ENCODE measurements around the gene CCDC102A.
A peak's percentile ranks its signal among the peaks of the same experiment; 100 is the strongest.

Gene CCDC102A

DNA sequence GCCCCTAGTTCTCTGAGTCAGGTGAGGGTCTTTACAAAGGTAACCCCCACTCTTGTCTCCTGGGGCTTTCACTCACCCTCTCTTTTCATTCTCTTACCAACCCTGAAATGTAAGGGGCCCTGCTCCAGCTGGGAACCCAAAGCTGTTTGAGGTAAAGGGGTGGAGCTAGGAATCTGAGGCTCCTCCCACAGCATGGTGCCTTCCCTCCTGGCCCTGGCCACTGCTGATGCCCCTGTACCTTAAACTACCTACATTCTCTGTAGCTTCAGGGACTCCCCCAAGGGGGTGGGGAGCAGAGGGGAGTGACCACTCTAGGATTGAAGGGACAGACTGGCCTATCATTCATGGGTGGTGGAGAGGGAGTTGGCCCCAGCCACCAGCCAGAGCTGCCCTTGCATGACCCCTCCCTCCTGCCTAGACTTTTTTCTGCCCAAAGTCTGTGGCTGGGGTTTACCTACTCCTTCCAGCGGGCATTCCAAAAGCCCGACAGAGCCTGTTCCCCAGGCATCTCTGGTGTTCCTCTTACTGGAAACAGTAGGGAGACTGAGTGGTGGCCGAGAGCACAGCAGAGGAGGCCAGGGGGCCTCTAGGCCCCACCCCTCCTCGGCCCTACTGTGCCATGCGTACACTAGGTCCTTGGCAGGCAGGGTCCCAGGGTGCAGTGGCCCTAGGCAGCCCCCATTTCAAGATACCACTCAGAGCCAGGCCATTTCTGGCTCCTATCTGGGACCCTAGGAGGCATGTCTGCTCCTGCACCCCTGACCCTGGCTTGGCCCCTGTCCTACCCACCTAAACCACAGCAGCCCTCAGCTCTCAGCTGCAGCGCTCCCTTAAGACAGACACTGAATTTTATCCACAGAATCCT is 59.6 kb downstream of the CCDC102A start:
- no peak for DNase-seq

DNA sequence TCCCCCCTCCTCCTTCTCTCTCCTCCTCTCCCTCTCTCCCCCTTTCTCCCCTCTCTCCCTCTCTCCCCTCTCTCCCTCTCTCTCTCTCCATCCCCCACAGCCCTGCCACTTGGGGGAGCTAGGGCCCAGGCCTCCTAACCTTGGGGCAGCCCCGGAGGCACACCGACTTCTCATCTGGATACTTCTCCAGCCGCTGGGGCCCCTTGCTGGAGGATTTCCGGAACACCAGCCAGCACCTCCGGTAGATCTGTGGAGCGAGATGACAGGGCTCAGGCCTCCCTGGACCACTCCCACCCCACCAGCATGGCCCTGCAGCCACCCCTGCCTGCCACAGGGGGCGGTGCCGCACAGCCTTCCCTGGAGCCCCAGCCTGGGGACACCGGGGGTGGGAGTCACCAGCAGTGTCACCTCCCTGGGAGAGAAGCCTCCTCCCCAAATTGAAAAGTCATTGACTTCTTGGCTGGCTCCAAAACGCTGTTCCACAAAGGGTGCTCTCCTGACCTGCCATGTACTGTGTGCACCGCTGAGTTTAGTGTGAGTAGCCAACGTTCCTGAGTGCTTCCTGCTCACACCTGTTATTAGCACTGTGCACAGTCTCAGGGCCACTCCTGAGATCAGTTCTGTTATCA is 60.5 kb downstream of the CCDC102A start:
- DNase-seq: peak; percentile 40

DNA sequence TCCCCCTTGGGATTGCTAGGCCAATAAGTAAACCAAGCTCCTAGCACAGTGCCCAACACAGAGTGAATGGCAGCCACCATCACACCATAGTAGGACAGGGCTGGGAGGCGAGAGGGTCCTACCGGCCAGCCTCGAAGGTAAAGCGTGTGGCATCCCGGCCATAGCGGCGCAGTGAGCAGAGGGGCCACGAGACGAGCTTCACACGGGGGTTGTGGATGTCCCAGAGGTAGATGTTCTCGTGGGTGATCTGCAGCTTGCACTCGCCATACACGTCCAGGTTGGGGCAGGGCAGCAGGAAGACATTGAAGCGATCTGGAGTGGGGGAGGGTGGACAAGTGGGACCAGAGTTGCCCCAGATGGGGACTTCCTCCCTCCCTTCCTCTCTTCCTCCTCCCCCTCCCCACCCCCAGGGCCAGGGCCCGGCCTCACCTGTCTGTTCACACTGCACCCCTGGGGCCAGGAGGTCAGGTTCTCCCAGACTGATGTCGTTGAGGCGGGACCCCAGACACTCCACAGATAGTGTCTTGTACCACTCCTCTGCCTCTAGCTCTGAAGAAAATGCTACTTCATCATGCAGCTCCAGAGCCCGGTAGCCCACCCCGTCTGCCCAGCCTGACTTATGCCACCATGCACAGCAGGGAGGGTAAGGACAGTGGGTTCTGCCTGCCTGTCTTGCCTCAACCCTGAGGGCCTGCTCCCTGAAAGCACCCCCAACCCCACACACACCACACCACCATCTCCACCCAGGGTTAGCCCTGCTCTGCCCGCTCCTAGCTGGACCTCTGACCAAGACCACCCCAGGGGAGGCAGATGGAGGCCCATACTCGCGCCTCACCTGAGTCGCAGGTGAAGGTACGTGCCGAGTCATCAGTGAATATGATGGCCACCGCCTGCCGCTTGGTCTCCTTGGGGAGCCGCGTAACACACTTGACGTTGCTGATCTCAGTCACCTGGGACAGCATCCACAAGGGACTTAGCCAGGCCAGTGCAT is 61.4 kb downstream of the CCDC102A start:
- no peak for DNase-seq

DNA sequence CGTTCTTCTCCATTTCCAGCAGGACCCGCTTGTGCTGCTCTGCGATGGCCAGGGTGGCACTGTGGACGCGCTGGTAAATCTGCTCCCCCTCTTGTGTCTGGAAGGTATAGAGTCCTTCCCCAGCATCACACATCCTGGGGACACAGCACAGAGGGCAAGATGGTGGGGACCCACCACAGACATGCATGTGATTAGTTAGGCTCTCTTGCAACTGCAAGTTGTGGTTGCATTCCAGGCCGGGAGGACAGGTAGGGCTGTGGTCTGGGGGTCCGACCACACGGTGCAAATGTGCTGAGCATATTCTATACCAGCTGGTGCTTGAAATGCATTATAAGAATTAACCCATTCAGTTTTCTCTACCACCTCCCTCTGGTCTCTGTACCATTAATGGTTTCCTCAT is 62.5 kb downstream of the CCDC102A start:
- DNase-seq: no peak

DNA sequence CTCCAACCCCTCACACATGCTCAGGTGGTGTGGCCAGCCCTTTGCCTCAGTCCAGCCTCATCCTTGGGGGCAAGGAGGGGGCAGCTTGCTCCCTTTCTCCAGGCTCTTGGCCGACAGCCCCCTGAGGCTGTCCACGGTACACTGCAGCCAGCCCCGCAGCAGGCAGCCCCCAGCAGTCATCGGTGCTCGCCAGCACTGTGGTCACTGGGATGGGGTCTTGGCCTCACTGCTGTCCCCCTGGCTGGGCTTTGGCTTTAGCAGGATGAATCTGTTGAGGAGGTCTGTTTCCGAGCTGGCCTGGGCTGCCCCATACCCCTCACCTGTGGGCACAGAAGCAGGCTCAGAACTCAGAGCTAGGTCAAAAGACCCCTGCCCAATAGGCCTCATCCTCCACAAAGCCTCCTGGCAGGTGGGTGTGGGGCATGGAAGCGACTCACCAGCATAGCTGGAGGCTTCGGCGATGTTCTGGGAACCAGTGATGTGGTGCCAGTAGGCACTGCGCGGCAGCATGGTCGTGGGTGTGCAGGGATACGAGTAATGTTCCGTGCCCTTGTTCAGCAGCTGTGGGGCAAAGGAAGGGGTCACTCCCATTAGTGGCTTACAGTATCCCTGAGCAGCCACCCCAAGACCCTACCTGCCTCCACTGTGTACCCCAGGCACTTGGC is 63.1 kb downstream of the CCDC102A start:
- no peak for DNase-seq

DNA sequence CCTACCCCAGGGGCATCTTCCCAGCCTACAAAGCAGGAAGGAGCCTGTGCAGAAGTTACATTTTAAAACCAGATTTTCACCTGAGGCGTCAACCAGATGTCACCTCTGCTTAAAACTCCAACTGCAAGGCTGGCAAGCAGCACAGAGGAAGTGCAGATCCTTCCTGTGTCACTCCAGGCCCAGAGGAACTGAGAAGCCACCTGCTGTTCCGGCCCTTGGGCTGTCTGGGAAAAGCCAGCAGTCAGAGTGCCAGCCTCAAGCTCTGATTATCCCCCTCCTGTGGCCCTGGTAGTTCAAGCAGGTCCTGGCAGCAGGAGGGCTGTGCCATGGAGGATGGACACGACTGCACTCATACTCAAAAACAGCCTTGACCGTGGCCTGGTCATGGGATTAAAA is 63.7 kb downstream of the CCDC102A start:
- no peak for DNase-seq

DNA sequence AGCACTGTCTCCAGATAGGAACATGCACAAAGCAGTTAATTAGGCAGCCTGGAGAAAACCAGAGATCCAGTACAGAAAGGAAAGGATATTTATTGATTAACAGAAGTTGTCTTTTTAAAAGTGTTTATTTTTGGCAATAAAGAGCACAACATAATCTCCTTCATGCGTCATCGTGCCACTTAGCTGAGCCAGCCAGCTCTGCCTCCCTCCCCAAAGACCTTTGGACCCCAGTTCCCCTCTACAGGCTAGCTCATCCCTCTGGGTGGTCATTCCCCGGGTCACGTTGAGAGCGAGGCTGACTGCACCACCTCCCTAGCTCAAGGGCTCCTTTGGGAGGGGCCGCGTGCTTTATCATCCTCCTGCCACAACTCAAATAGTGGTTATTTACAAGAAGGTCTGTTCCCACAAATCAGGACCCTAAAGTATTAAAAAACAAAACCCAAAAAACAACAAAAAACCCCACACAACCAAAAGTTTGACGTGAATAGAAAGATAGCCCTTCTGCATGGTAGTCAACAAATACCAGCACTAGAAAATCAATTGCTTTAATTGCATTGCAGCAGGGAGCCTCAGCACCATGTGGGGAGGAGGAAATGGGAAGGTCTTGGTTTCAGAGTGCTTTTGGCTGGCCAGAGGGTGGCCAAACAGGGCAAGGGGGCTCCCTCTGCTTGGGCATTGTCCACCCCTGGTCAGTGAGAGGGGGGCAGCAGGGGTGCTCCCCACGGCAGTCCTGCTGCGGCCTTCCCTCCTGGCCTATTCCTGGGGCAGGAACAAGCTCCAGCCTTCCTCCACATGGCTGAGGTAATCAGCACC is 64.3 kb downstream of the CCDC102A start:
- DNase-seq: no peak

DNA sequence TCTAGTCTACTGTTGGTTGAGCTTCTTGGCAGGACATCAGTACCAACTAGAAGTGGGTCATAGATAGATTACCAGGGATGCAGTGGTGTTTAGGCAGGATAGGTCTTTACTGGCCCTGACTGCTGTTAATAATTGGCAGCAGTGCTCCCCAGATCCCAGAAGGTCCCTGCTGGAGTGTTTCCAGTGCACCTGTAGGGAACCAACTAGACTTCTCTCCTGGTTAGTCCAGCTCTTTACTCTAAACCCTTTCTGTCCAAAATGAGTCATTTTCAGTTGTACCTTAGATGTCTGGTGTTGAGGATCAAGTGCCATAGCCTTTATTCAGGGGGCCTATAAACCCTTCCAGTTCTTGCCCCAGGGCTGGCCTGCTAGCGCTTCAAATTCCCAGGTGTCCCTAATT is 65.2 kb downstream of the CCDC102A start:
- no peak for DNase-seq

DNA sequence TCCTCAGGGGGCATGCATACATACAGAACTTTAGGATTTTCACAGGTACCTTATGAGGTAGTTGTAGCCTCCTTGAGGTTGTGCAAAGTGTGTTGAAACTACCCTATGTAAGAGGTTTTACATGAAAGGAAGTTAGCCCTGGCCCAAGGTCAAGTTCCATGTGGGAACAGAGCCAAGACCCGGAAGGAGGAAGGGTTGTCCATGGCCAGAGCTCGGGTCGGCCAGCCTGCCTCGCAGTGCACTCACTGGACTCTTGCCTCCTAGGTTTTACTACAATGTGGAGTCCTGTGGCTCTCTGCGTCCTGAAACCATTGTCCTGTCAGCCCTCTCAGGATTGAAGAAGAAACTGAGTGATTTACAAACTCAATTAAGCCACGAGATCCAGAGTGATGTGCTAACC is 65.7 kb downstream of the CCDC102A start:
- DNase-seq: no peak

DNA sequence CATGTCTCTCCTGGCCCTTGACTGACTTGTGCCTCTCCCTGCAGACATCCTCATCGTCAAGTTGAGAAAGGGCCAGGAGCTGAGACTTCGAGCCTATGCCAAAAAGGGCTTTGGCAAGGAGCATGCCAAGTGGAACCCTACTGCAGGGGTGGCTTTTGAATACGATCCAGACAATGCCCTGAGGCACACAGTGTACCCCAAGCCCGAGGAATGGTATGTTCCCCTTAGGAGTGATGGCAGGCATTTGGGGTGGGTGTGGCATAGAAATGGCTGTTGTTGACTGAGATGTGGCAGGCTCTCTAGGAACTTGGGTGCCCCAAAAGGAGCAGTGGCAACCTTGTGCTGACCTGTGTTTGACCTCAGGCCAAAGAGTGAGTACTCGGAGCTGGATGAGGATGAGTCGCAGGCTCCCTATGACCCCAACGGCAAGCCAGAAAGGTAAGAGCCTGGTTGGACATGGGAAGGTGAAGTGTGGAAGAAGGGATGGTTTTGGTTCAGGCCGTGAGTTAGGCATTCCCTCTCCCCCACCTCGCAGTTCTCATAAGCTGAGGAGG is 66.4 kb downstream of the CCDC102A start:
- DNase-seq: no peak

DNA sequence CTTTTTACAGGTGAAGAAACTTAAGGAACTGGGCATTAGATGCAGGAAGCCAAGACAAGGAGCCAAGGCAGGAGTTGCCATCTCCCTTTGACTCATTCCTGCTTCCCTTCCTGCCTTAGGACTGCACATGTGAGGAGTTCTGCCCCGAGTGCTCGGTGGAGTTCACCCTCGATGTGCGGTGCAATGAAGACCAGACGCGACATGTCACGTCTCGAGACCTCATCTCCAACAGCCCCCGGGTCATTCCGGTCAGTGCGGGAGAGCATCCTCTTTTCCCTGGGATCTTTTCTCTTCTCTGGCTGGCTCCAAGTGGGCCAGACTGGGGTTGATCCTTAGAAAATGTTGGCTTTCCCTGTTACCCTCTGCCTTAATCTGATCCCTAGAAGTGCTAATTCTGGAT is 67.3 kb downstream of the CCDC102A start:
- DNase-seq: no peak

DNA sequence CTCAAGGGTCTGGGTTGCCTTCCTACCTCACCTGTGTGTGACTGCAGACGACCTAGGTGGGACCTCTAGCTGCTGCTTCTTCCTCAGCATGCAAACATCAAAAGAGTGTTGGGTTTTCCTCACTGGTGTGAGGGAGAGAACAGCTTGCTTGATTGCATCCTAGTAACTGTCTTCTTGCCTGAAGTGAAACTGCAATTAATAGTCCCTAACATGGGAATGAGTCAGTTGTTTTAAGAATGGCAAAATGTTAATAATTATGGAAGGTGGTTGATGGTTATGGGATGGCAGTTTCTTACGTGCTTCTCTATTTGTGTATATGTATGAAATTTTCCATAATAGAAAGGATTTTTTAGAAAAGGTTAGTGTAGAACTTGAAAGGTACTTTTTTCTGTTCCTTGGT is 68.0 kb downstream of the CCDC102A start:
- no peak for DNase-seq

DNA sequence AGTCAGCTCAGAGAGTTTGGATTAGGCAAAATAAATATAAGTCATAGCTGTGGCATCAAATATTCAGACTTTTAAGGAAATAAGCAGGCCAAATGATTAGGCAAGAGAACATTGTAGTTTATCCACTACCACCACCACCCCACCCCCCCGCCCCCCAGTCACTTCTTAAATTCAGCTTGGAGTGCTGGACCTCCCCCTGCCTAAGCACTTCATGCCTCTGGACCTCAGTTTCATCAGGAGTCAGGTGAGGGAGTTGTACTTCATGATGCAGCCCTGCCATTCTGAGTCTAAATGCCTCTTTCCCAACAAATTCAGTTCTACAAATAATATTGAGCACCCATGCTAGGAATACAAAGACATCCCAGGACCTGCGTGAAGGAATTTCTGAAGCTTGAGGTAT is 71.8 kb downstream of the CCDC102A start:
- DNase-seq: no peak

DNA sequence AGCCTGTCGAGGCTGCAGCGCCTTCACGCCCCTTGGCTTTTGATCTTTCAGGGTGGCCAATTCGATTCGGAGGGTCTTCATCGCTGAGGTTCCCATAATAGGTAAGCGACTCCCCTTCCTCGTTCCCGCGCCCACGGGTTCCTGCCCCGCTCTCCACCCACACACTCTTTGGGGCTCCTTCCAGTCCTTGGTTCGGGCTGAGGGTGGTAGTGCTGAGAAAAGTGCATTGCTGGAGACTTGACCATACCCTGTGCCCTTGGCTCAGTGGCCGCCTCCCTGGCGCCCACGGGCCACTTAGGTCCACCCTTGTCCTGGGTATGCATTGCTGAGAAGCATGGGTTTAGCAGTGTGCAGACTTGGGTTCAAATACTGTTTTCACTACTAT is 73.4 kb downstream of the CCDC102A start:
- no peak for DNase-seq

DNA sequence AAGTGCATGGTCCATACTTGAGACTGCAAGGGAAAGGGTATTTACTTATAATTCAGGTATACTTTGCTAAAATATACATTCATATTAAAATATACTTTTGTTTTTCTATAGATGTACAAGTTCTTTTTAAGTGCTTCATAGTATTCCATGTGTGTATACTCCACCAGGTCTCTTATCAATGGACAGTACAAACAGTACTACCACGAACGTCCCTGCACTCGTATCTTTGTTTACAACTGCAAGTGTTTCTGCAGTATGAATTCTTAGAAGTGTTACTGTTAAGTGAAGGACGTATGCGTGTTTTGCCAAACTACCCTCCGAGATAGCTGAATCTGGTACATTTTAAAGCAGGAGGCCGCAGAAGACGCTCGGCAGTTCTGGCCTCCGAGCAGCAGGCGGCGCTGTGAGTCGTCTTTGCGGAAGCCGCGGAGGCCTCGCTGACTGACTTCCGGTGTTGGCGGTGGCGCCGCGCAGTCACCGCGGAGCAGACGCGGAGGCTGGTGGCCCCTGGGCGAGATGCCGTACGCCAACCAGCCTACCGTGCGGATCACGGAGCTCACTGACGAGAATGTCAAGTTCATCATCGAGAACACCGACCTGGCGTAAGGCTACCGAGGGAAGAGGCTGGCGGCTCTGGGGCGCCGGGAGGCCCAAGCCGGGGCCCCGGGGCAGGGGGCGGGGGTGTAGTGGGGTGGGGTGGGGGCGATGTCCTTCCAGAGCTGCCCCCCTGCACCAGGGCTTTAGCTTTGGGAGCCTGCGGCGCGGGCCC is 74.0 kb downstream of the CCDC102A start, which contains the start of gene POLR2C:
POLR2C (plus strand) TSS at position 471 of the 769 bp plus-strand sequence; CDS start at position 517, 46 bp downstream.
- peak; percentile 71 for DNase-seq

Measured in DMS153 (cell line).